GM13977 (cell line): ENCODE data around the gene STXBP4.

Experiments used
- DNase-seq: peaks from one replicate; pipeline ENCODE4 v3.0.0; 2012; ENCODE audit warnings: low spot score
- CTCF ChIP-seq: IDR thresholded peaks from 2 replicates; pipeline ENCODE4 v1.5.1; 2012; ENCODE audit warnings: mild to moderate bottlenecking, control low read depth; ENCODE audit not compliant: insufficient read depth; ENCODE audit errors: extremely low read depth, missing control alignments
- in situ Hi-C: fragments of 300-500 bp; cut with MboI; formaldehyde crosslinking; loops from one replicate; pipeline ENCODE4 v1.12.0; 2022; ENCODE audit warnings: low sequenced_read_pairs, low pct_unique_long_range_greater_than_20kb, mixed read lengths, inconsistent platforms; ENCODE audit not compliant: unreplicated experiment

STXBP4 gene

DNA sequence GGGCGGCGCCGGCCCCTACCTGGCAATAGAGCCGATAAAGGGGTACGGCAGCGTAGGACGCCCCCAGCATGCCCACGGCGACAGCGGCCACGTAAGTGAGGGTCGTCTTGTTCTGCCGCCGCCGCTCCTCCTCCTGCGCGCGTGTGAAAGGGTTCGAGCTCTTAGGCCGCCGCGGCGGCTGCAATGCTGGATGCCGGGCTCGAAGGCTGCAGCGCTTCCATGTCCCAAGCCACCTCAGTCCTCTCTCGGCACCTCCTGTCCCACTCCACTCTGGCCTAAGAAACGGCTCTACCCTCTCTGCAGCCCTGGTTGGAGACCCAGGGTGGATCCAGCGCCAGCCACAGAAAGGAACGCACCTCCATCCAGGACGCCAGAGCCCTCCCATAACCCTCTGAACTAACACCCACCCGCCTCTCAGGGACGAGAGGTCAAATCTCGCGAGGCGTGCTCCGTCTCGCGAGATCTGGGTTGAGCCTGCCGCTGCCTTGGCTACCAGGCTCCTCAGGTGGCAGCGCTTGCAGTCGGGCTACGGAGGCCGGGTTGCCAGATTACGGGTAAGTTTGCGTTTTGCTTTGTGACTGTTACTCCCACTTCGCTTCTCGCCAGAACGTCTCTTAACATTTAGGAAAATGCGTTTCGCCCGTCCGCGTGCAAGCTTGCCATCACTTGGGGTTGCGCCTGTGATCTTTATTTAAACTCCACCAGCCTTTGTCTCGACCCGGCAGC is at the start of gene STXBP4, which contains the start of gene COX11:
Gene STXBP4, plus strand, starts transcription at position 504 of the 726 bp plus-strand sequence. CDS start 17,455 bp downstream, outside the sequence.
Gene COX11, minus strand, starts transcription at position 393 of the 726 bp plus-strand sequence. Its CDS starts 8 bp downstream, at position 385.
- DNase-seq: peak; percentile 90
- in situ Hi-C loops: no loop called here
- peak; percentile 55 for TF ChIP-seq CTCF

- DNase-seq: no peak
- no peak for TF ChIP-seq CTCF
- in situ Hi-C loops: no loop called here
Observed at GRCh38 chr17:54919425-54919824, 49.1 kb upstream of the STXBP4 start.

DNA sequence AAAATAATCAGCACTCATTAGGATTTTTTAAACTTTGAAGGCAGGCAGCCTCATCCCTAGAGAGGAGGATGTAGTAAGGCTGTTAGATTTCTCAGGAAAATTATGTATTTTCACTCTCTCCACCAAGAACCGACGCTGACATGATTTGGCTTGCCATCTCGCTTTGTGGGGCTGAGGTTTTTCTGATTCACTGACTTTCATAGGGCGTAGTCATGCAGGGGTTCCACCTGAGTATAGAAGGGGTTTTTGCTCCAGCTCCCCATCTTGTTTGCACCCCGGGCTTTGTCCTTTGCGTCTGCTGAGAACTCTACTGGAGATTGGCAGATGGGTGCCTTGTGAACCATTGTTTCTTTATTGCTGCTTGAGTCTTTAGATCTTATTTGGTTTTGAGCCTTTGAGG is 47.7 kb upstream of the STXBP4 start:
- no peak for DNase-seq
- no peak for TF ChIP-seq CTCF
- in situ Hi-C loops: no loop called here

GRCh38 chr17:54924405-54924804 is 44.2 kb upstream of the STXBP4 start:
- in situ Hi-C loops: no loop called here
- no peak for DNase-seq
- no peak for TF ChIP-seq CTCF

- TF ChIP-seq CTCF: no peak
- in situ Hi-C loops: no loop called here
- no peak for DNase-seq
Observed at GRCh38 chr17:54927525-54927924, 41.0 kb upstream of the STXBP4 start.

DNA sequence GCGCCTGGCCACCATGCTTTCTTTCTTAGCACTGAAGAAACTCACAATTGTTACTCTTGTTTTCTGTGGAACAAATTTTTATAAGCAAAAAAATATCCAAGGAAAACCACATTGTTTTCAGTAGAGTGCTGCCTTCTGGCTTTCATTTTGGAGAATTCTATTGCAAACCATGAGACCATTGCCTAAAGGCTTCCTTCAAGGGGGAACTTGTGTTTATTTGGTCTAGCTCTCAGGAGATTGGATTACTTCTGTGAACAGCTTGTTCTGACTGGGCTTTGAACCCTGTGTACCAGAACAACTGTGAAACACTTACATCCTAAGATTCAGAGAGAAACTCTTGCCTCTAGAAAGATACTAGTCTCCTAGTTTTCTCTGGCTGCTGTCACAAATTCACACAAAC is 35.9 kb upstream of the STXBP4 start:
- no peak for DNase-seq
- TF ChIP-seq CTCF: no peak
- in situ Hi-C loops: no loop called here

GRCh38 chr17:54933921-54934320 is 34.6 kb upstream of the STXBP4 start:
- no peak for TF ChIP-seq CTCF
- DNase-seq: no peak
- in situ Hi-C loops: no loop called here
